Neuronal stem cell (in vitro differentiated cells): ENCODE results near the gene KLC4.
A peak's percentile ranks its signal among the peaks of the same experiment; 100 is the strongest.

Experiments used
- DNase-seq: peaks from one replicate; pipeline ENCODE4 v3.0.0-alpha.2; 2013; ENCODE audit warnings: low spot score
- H2AFZ ChIP-seq: one replicate; pipeline ENCODE4 v1.6.1; 2013; ENCODE audit warnings: mild to moderate bottlenecking, low read length, inconsistent platforms
- H2AK5ac ChIP-seq: 2 replicates; pipeline ENCODE4 v1.6.1; 2013; ENCODE audit warnings: low read depth, mild to moderate bottlenecking, inconsistent platforms, low read length, moderate library complexity, mixed read lengths
- H2BK120ac ChIP-seq: 2 replicates; pipeline ENCODE4 v1.6.1; 2013; ENCODE audit warnings: low read depth, mild to moderate bottlenecking, inconsistent platforms, low read length, moderate library complexity, mixed read lengths
- H2BK12ac ChIP-seq: one replicate; pipeline ENCODE4 v1.6.1; 2013; ENCODE audit warnings: low read length, inconsistent platforms
- H2BK15ac ChIP-seq: 2 replicates; pipeline ENCODE4 v1.6.1; 2013; ENCODE audit warnings: mild to moderate bottlenecking, low read length, inconsistent platforms, mixed read lengths
- H2BK5ac ChIP-seq: one replicate; pipeline ENCODE4 v1.6.1; 2013; ENCODE audit warnings: inconsistent platforms, mild to moderate bottlenecking, low read length, moderate library complexity
- H3K14ac ChIP-seq: one replicate; pipeline ENCODE4 v1.6.1; 2013; ENCODE audit warnings: low read length, inconsistent platforms
- H3K18ac ChIP-seq: 2 replicates; pipeline ENCODE4 v1.6.1; 2013; ENCODE audit warnings: low read length, inconsistent platforms
- H3K23ac ChIP-seq: 2 replicates; pipeline ENCODE4 v1.6.1; 2013; ENCODE audit warnings: low read depth, mild to moderate bottlenecking, mixed read lengths, low read length, inconsistent platforms; ENCODE audit not compliant: poor library complexity
- H3K27ac ChIP-seq: replicated peaks from 3 replicates; pipeline ENCODE4 v1.5.1; 2013; ENCODE audit warnings: low read length, inconsistent platforms
- H3K27me3 ChIP-seq, 3 experiments: 2 replicates each; pipeline ENCODE4 v1.6.1; 2013; ENCODE audit warnings: low read length in 3 of 3, mild to moderate bottlenecking in 2 of 3, inconsistent platforms in 1 of 3, low read depth in 1 of 3, mixed read lengths in 1 of 3, moderate library complexity in 1 of 3; ENCODE audit not compliant: control insufficient read depth in 3 of 3, insufficient read depth in 3 of 3
- H3K36me3 ChIP-seq, 2 donors: replicated peaks in 1 of 2; 2 replicates each; pipeline ENCODE4 v1.6.1; 2013; ENCODE audit warnings: low read length in 2 of 2; ENCODE audit not compliant: control insufficient read depth in 2 of 2, insufficient read depth in 2 of 2
- H3K4ac ChIP-seq: 2 replicates; pipeline ENCODE4 v1.6.1; 2013; ENCODE audit warnings: inconsistent platforms, mild to moderate bottlenecking, low read length, moderate library complexity
- H3K4me1 ChIP-seq, 2 donors: 1 replicate in 1 of 2; 2 replicates in 1 of 2; pipeline ENCODE4 v1.6.1; 2013; ENCODE audit warnings: low read length in 2 of 2, low read depth in 1 of 2; ENCODE audit not compliant: control insufficient read depth in 2 of 2, insufficient read depth in 1 of 2
- H3K4me2 ChIP-seq: one replicate; pipeline ENCODE4 v1.6.1; 2013; ENCODE audit warnings: mild to moderate bottlenecking, low read length, inconsistent platforms; ENCODE audit not compliant: insufficient read depth, poor library complexity, severe bottlenecking
- H3K4me3 ChIP-seq, 2 donors: 2 replicates each; pipeline ENCODE4 v1.5.1; 2013; ENCODE audit warnings: low read length in 2 of 2, mild to moderate bottlenecking in 2 of 2, inconsistent platforms in 1 of 2, moderate library complexity in 1 of 2
- H3K79me1 ChIP-seq: one replicate; pipeline ENCODE4 v1.6.1; 2013; ENCODE audit warnings: low read depth, mild to moderate bottlenecking, inconsistent platforms, low read length, moderate library complexity
- H3K9ac ChIP-seq: one replicate; pipeline ENCODE4 v1.6.1; 2013; ENCODE audit warnings: mild to moderate bottlenecking, low read depth, low read length, inconsistent platforms; ENCODE audit not compliant: poor library complexity
- H3K9me3 ChIP-seq, 2 donors: replicated peaks in 1 of 2; 2 replicates each; pipeline versions ENCODE3 to v1.6.1; 2013; ENCODE audit warnings: low read length in 2 of 2, mild to moderate bottlenecking in 2 of 2, inconsistent platforms in 1 of 2, low read depth in 1 of 2, mixed read lengths in 1 of 2, moderate library complexity in 1 of 2; ENCODE audit not compliant: control insufficient read depth in 2 of 2, insufficient read depth in 1 of 2
- H4K8ac ChIP-seq: one replicate; pipeline ENCODE4 v1.6.1; 2013; ENCODE audit warnings: low read depth, mild to moderate bottlenecking, inconsistent platforms, low read length, moderate library complexity
- H4K91ac ChIP-seq: one replicate; pipeline ENCODE4 v1.6.1; 2013; ENCODE audit warnings: low read length, low read depth, mild to moderate bottlenecking, inconsistent platforms; ENCODE audit not compliant: poor library complexity
- whole genome bisulfite sequencing, 2 donors: extraction: QIAGEN DNeasy Blood & Tissue Kit; methylation state at CpG; one replicate each; pipeline ENCODE4 v1.1.7; 2013; ENCODE audit warnings: missing lambda C conversion rate in 2 of 2, mixed read lengths in 1 of 2; ENCODE audit not compliant: insufficient read length in 2 of 2, insufficient replicate concordance in 1 of 2; ENCODE audit errors: extremely low coverage in 2 of 2; 5-methylcytosine and 5-hydroxymethylcytosine counted together

The KLC4 gene

GRCh38 chr6:43016176-43016942 is 43.1 kb upstream of the KLC4 start:
- no peak overlapping the region for H3K4me3 ChIP-seq
- peaks cover 29 to 69% of the 10 kb centered on the region in 2 donors for H3K36me3 ChIP-seq
- peaks cover 21% of the 10 kb centered on the region for H3K79me1 ChIP-seq
- H2BK120ac ChIP-seq, result no peak overlapping the region
- no peaks in the 10 kb centered on the region for H3K9me3 ChIP-seq
- H3K27me3 ChIP-seq, result no peaks in the 10 kb centered on the region
- H3K4ac ChIP-seq, result no peak overlapping the region
- DNase-seq, result no peak
- H3K27ac ChIP-seq, result no peak overlapping the region
- H4K91ac ChIP-seq, result no peak overlapping the region
- H3K18ac ChIP-seq, result no peak overlapping the region
- peak overlapping the region; percentile 61 for H3K9ac ChIP-seq
- H2BK5ac ChIP-seq, result no peak overlapping the region
- H2AFZ ChIP-seq, result no peak overlapping the region
- peak overlapping the region; percentile 13 for H3K23ac ChIP-seq
- H2AK5ac ChIP-seq, result no peak overlapping the region
- no CpG with 5 or more reads among the region's 7 CpGs for WGBS, 2 donors
- no peak overlapping the region for H2BK15ac ChIP-seq
- H3K4me1 ChIP-seq, result peaks cover 8 to 17% of the 10 kb centered on the region in 2 donors
- H4K8ac ChIP-seq, result peak overlapping the region; percentile 19
- no peak overlapping the region for H2BK12ac ChIP-seq
- H3K14ac ChIP-seq, result no peak overlapping the region
- no peak overlapping the region for H3K4me2 ChIP-seq

DNA sequence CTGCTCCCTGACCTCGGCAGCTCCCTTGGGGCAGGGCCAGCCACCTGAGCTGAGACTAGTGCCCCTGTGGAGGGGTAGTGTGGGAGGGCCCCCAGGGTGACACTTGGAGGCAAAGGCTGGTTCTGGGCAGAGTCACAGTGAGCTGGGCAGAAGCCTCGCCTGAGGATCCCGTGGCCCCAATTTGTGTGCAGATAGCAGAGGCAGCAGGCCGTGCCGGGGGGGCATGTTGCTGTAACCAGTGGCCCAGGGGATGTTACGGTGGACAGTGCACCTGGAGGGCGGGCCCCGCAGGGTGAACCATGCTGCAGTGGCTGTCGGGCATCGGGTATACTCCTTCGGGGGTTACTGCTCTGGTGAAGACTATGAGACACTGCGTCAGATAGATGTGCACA is 42.5 kb upstream of the KLC4 start:
- Histone ChIP-seq H3K36me3 (peaks cover 24 to 63% of the 10 kb centered on the region in 2 donors), H3K79me1 (peaks cover 21% of the 10 kb centered on the region), H2AK5ac (no peak overlapping the region), H2BK5ac (no peak overlapping the region), H2BK120ac (no peak overlapping the region), H3K4me1 (peaks cover 8 to 17% of the 10 kb centered on the region in 2 donors), H3K4ac (no peak overlapping the region), H3K9me3 (peaks cover 0 to 2% of the 10 kb centered on the region in 2 donors), H3K23ac (peak overlapping the region; percentile 13), H3K4me3 (peak overlapping the region in 1 of 2 donors; percentile 29), H2BK12ac (no peak overlapping the region), H3K27ac (no peak overlapping the region), H3K14ac (no peak overlapping the region), H2BK15ac (no peak overlapping the region), H3K27me3 (no peaks in the 10 kb centered on the region), H4K91ac (no peak overlapping the region), H4K8ac (peak overlapping the region; percentile 19), H3K4me2 (no peak overlapping the region), H2AFZ (no peak overlapping the region), H3K9ac (peak overlapping the region; percentile 61), H3K18ac (no peak overlapping the region)
- no peak for DNase-seq
- no CpG with 5 or more reads among the region's 12 CpGs for WGBS, 2 donors

DNA sequence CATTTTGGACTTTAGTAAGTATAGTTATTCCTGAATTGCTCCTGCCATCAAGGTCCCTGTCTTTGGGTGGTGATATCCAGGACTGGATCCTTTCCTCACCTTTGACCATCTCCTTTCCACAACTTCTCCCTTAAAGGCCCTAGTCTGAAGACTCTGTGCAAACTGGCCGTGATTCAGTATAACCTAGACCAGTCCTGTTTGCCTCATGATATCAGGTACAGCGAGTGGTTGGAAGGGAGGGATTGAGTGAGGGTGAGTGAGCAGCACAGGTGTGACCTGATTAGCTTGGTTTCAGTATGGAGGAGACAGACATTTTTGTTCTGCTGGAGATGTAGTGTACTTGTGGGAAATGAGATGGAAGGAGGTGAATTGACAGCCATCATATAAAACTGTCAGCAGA is 40.3 kb upstream of the KLC4 start:
- Histone ChIP-seq H3K9me3 (peaks cover 0 to 2% of the 10 kb centered on the region in 2 donors), H2BK12ac (no peak overlapping the region), H3K14ac (no peak overlapping the region), H4K8ac (no peak overlapping the region), H3K18ac (no peak overlapping the region), H3K4me1 (peaks cover 5 to 7% of the 10 kb centered on the region in 2 donors), H3K4me3 (no peak overlapping the region), H2AFZ (no peak overlapping the region), H3K79me1 (peaks cover 19% of the 10 kb centered on the region), H3K27ac (no peak overlapping the region), H2BK15ac (no peak overlapping the region), H4K91ac (no peak overlapping the region), H3K9ac (no peak overlapping the region), H3K36me3 (peaks cover 20 to 62% of the 10 kb centered on the region in 2 donors), H2BK5ac (no peak overlapping the region), H3K27me3 (no peaks in the 10 kb centered on the region), H2BK120ac (no peak overlapping the region), H3K4me2 (no peak overlapping the region), H2AK5ac (no peak overlapping the region), H3K23ac (no peak overlapping the region), H3K4ac (no peak overlapping the region)
- no CpG with 5 or more reads among the region's 2 CpGs for WGBS, 2 donors
- DNase-seq, result no peak

- no CpG with 5 or more reads among the region's 3 CpGs for WGBS, 2 donors
- peak overlapping the region; percentile 74 for H4K8ac ChIP-seq
- H3K27ac ChIP-seq, result no peak overlapping the region
Measured at GRCh38 chr6:43020052-43020705, 39.3 kb upstream of the KLC4 start.

More at GRCh38 chr6:43020052-43020705, 39.3 kb upstream of the KLC4 start:
- Histone ChIP-seq H3K4me1 (peaks cover 5 to 6% of the 10 kb centered on the region in 2 donors), H4K91ac (no peak overlapping the region), H3K4me2 (no peak overlapping the region), H3K36me3 (peaks cover 29 to 72% of the 10 kb centered on the region in 2 donors), H3K27me3 (no peaks in the 10 kb centered on the region), H3K9me3 (peaks cover 0 to 2% of the 10 kb centered on the region in 2 donors), H2BK120ac (no peak overlapping the region), H2AK5ac (no peak overlapping the region), H3K4ac (no peak overlapping the region), H3K18ac (no peak overlapping the region), H3K79me1 (peaks cover 16% of the 10 kb centered on the region), H2BK15ac (no peak overlapping the region), H3K4me3 (peak overlapping the region in 1 of 2 donors; percentile 87), H3K23ac (peak overlapping the region; percentile 51), H3K9ac (no peak overlapping the region), H2AFZ (no peak overlapping the region), H3K14ac (no peak overlapping the region), H2BK5ac (no peak overlapping the region), H2BK12ac (no peak overlapping the region)
- no peak for DNase-seq
